ENCODE results near the gene ANKRD10.

The ANKRD10 gene

DNA sequence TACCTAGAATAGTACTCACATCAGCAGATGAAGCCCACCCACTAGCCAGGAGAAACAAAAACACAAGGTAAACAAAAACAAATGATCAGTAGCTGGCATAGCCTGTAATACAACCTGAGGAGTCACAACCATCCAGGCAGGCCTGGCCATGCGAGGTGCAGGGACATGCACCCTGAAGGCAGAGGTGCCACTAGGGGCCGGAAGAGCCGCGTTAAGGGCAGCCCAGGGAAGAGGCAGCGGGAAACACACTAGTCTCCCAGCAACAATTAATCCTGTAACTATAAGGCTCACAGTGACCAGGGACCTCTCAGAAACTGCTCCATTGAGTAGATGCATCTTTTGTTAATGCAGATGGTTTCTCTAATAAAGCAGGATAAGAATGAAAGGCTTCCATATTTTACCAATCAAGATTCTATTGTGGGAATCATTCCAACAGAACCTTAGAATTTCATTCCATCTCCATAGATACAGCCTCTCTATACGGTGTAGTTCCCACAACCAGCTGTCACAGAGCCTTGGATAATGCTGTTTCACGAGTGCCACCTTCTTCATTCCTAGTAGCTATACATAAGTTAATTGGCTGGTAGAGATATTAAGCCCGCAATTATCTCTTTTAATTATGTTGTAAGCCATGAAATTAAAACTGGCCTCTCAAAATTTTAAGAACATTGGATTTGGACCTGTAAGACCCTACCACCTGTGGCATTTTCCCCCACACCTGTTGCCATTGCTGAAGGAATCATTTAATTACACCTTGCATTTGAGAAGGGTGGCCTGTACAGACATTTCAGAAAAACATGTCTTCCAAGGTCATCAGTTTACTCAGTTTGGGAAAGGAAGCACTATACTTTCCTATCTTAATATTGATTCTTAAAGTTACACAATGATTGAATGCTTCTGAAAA is 28.7 kb downstream of the ANKRD10 start:
- DNase-seq (ENCODE audit: low read depth) = no peak

- no peak for DNase-seq (ENCODE audit: low read depth)
Measured at GRCh38 chr13:110885516-110885915, 29.4 kb downstream of the ANKRD10 start.

- no peak for DNase-seq (ENCODE audit: low read depth)
Measured at GRCh38 chr13:110884517-110884916, 30.4 kb downstream of the ANKRD10 start.

GRCh38 chr13:110883542-110883941 is 31.3 kb downstream of the ANKRD10 start:
- DNase-seq (ENCODE audit: low read depth) = no peak

GRCh38 chr13:110882972-110883371 is 31.9 kb downstream of the ANKRD10 start:
- no peak for DNase-seq (ENCODE audit: low read depth)

DNA sequence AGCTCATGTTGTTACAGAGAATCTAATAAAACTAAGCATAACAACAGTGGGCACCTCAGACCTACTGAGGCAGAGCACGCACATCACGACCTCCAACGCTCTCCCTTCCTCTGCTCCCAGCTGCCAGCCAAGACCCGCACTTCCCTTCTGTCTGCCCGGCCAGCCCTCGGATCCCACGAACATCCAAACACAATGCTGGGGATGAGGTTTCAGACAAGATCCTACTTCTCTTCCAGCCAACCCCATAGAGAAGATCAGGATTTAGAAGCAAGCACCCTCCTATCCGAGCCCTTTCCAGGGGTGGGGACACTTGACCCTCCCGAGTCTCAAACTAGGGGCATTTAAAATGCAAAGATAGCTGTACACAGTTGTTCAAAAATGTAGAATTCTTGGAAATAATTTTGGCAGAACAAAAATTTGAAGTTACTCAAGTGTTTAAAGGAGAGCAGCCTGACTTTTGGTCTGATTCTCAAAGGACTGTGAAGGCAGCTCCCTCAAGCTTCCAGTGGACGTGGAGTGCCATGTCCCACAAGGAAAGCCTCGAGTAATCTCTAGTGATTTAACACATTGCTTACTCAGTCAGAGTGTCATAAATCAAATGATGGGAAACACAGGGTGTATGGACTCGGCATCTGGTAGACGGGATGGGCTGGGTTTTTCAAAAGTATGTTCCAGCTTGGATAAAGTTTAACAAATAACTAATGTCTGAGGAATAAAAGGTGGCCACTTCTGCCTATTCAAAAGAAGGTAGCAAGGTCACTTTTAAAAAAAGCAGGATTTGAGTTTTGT is 32.8 kb downstream of the ANKRD10 start:
- DNase-seq (ENCODE audit: low read depth) = no peak

- no peak for DNase-seq (ENCODE audit: low read depth)
Measured at GRCh38 chr13:110880627-110881026, 34.2 kb downstream of the ANKRD10 start.

- no peak for DNase-seq (ENCODE audit: low read depth)
Measured at GRCh38 chr13:110879482-110879881, 35.4 kb downstream of the ANKRD10 start.

DNA sequence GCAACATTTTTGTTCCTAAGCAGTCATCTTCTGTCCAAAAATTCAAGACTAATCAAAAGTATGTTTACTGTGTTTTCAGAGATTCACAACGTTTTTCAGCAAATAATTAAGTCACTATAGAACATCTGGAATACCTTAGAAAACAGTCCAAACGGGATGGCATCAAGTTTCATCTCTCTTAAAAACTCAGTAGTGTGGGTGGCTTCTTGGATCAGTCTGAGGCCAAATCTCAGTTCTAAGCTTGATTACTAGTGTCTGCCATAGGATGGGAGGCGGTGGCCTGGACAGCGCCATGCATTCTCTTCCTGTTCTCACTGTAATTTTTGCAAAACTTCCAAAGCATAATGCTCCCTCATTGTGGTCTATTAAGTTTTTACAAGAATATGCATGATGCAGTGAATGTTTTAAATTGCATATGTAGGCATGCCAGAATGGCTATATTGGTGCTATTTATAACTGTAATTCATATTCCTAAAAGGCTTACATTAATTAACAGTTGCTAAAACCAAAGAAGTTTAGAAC is 37.1 kb downstream of the ANKRD10 start:
- DNase-seq (ENCODE audit: low read depth) = no peak

DNA sequence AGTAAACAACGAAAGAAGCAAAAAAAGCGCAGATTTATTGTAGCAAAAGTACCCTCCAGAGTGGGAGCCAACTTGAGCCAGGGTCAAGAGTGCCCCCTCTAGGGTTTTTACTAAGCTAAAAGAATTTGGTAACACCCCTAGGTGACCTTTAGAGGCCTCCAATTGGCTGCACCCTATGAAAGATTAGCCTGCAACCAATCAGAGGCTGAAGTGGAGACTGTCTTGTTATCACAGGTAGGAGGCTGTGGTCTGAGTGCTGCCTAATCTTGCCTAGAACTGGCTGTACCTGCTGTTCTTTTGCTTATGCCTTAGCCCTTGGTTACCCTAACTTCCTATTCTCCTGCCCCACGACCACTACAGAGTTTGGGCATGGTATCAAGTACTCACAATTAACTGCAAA is 38.3 kb downstream of the ANKRD10 start:
- DNase-seq (ENCODE audit: low read depth) = no peak

GRCh38 chr13:110875241-110875640 is 39.6 kb downstream of the ANKRD10 start:
- no peak for DNase-seq (ENCODE audit: low read depth)

DNA sequence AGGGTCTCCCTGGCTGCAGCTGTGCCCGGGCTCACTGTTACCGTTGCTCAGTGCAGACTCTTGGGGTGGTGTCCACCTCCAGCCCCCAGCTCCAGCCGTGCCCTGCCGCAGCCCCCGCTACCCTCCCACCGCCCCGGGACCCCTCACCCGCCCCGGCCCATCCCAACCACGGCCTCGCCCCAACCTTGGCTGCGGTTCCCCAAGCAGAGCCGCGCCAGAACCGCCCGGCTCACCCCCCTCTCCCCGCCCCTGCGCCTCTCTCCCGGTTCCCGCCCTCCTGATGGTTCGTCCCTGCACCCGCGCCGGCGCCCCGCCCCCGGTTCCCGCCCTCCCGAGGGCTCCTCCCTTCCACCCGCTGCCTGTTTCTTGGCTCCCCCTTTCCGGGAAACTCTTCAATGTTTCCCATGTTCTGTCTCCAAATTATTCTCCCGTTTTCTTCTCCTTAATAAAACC is 40.3 kb downstream of the ANKRD10 start:
- DNase-seq (ENCODE audit: low read depth) = peak; percentile 8

GRCh38 chr13:110873639-110874507 is 41.0 kb downstream of the ANKRD10 start:
- DNase-seq (ENCODE audit: low read depth) = no peak

GRCh38 chr13:110872768-110873638 is 41.9 kb downstream of the ANKRD10 start:
- DNase-seq (ENCODE audit: low read depth) = no peak

- DNase-seq (ENCODE audit: low read depth) = no peak
Measured at GRCh38 chr13:110872034-110872767, 42.7 kb downstream of the ANKRD10 start.

- DNase-seq (ENCODE audit: low read depth) = no peak
Measured at GRCh38 chr13:110869805-110870706, 44.8 kb downstream of the ANKRD10 start.

DNA sequence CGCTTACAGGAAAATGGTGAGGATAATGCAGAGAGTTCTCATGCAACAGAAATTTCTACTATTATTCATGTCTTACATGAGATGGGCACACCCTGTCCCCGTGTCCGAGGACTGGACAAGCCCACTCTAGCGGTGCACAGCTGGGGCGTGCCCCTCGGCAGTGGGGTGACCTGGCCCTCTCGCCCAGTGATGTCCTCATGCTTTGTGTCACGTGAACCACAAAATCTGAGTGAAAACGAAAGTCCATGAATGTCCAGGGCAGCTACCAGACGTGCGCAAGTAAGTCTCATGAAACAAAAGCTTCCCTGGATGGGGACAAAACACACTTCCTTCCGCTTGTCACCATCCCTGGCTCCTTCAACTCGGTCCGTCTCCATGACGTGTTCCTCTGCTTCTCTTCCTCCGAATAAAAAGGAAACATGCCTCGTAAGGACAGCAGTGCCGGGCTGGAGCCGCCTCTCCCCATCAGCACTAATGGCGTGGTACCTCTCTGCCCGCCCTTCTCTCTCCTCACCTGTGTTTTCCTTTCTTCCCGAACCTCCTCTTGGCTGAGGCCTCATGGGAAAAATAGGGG is 45.6 kb downstream of the ANKRD10 start:
- DNase-seq (ENCODE audit: low read depth) = no peak

GRCh38 chr13:110868720-110869119 is 46.1 kb downstream of the ANKRD10 start:
- DNase-seq (ENCODE audit: low read depth) = no peak

- no peak for DNase-seq (ENCODE audit: low read depth)
Measured at GRCh38 chr13:110867380-110867779, 47.5 kb downstream of the ANKRD10 start.

Data from stimulated activated CD8-positive, alpha-beta memory T cell treated with anti-CD3 and anti-CD28 coated beads, Interleukin-12 subunit alpha, Interleukin-12 subunit beta, amount 100 ng/mL, for 1 hour (primary cell).